GM19463 (cell line): Measurements from ENCODE around the gene TIAM2.

Experiments used
- ATAC-seq: cut with Tn5 transposase; IDR thresholded peaks from one replicate; pipeline ENCODE4 v1.9.1; 2021; ENCODE audit warnings: mild to moderate bottlenecking, moderate library complexity; ENCODE audit not compliant: unreplicated experiment

TIAM2 gene

DNA sequence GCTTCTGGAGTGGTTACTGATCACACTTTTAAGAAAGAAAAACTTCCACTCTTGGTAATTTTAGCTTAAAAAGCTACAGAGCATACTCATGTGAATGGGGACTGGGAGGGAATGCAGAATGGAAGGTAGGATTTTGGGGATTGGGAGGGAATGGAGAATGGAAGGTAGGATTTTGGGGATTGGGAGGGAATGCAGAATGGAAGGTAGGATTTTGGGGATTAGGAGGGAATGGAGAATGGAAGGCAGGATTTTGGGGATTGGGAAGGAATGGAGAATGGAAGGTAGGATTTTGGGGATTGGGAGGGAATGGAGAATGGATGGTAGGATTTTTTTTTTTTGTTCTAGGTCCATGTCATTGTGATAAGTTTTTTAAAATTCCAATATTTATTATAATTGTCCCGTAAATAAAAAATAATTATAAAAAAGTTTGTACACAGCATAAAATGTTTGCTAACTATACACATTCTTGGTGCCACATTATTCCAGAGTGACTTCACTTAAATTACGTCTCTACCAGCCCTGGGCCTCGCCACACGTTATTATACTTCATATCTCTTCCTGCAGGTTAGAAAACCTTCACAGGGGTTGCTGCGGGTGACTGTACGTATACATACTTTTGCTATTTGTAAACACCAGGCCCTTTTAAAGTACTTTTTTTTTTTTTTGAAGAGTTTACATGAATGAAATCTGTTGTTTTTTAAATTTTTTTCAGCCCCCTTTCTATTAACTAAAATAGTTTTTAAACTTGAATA is 127.3 kb downstream of the TIAM2 start:
- no peak for ATAC-seq

DNA sequence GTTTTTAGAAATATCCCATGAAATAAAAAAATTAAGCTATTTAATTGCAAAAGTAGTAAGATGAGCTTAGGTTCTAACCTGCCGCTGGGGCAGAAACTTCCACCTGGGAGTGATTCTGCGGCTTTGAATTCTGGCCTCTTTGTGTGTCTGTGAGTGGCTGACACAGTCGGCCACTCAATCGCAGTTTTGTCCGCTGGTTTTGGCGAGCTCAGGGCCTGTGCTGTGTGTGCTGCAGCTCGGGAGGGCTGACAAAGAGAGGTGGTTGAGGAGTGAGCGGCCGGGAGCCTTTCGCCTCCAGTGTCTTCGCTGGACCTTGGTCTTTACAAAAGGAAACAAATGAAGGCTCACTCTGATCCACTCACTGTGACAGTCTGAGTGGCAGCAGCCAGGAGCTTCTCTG is 128.4 kb downstream of the TIAM2 start:
- no peak for ATAC-seq

- ATAC-seq, result no peak
Observed at GRCh38 chr6:155125906-155126305, 130.8 kb downstream of the TIAM2 start.

GRCh38 chr6:155126727-155127439 is 131.8 kb downstream of the TIAM2 start:
- ATAC-seq, result peak; percentile 88

DNA sequence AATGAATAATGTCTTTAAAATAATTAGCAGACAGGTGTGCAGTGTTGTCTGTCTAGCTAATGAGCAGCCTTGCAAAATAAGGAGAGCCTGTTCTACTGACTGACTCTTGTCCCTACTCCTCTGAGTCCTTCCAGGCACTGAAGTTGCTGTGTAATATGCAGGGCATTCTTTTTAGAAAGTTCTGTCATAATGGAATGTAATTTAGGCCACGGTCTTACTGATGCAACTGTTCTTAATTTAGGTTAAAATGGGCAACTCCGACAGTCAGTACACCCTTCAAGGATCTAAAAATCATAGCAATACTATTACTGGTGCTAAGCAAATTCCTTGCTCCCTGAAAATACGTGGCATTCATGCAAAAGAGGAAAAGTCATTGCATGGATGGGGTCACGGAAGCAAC is 133.9 kb downstream of the TIAM2 start:
- no peak for ATAC-seq

DNA sequence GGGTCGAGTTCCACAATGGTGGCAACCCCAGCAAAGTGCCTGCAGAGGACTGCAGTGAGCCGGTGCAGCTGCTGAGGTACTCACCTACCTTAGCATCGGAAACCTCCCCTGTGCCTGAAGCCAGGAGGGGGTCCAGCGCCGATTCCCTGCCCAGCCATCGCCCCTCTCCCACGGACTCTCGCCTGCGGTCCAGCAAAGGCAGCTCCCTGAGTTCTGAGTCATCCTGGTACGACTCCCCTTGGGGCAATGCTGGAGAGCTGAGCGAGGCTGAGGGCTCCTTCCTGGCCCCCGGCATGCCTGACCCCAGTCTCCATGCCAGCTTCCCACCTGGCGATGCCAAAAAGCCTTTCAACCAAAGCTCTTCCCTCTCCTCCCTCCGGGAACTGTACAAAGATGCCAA is 134.6 kb downstream of the TIAM2 start:
- no peak for ATAC-seq

DNA sequence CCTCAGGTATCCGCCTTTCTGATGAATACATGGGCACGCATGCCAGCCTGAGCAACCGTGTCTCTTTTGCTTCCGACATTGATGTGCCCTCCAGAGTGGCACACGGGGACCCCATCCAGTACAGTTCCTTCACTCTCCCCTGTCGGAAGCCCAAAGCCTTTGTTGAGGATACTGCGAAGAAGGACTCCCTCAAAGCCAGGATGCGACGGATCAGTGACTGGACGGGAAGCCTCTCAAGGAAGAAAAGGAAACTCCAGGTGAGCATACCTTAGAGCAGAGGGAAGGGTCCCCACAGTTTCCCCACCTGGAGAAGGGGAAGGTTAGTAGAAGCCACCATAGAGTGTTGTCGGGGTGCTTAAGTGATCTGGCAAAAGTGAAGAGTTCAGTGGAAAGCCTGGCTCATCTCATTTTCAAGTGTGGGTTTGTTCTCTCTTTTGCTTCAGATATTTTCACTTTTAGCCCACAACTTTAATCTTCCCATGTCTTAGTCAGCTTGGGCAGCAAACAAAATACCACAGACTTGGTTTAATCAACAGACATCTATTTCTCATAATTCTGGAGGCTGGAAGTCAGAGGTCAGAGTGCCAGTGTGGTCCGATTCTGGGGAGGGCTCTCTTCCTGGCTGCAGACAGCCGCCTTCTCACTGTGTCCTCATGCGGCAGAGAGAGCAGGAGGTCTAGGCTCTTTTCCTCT is 135.2 kb downstream of the TIAM2 start:
- no peak for ATAC-seq

DNA sequence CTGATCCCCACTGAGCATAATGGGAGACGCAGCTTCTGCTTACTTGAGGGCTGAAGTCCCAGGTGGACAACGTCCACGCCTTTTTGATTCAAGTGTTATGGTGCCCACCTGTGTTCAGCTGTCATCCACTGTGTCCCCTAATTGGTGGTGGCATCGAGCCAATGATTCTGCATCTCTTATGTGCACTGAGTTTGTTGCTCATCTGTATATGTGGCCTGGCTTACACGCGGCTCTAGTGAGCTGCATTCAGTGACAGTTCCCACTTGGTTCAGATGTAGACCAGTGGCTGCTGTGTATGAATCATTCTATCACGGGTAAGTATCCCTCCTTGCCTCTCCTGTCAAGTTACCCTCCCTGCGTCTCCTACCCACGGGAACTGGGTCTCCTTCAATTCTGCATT is 137.5 kb downstream of the TIAM2 start:
- no peak for ATAC-seq

DNA sequence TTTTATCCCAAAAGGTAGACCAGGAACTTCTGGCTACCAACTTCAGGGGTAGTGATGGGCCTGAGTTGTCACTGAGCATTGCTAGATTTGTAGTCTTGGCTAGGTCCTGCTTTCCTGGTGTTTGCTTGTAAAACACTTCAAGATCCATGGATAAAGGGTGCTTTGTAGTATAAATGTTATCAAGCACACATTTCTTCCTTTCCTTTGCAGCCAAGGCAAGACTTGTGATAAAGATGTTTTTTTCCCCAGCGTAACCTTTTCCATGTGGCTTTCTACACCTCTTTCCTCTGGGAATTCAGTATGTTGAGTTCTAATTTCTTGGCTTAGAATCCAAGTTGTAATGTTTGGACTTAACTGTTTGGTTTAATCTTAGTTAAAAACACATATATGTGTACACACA is 145.9 kb downstream of the TIAM2 start:
- ATAC-seq, result no peak

DNA sequence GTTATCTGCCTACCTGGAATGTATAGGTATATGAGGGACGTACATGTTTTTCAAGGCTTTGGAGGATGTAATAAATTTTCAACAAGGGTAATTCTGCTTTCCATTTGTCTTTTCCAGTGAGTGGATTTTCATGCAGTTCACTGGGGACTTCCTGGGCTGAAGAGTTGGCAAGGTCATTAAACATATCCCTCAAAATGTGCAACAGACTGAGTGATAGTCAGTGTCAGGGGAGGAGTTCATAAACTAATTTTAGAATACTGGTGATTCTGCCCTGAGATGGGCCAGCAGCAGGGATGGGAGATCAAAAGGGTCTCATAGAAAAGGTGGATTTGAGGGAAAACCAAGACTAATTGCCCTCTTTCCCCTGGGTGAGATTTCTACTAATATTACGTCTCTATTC is 146.4 kb downstream of the TIAM2 start:
- no peak for ATAC-seq

- ATAC-seq, result no peak
Observed at GRCh38 chr6:155142168-155143028, 147.3 kb downstream of the TIAM2 start.

DNA sequence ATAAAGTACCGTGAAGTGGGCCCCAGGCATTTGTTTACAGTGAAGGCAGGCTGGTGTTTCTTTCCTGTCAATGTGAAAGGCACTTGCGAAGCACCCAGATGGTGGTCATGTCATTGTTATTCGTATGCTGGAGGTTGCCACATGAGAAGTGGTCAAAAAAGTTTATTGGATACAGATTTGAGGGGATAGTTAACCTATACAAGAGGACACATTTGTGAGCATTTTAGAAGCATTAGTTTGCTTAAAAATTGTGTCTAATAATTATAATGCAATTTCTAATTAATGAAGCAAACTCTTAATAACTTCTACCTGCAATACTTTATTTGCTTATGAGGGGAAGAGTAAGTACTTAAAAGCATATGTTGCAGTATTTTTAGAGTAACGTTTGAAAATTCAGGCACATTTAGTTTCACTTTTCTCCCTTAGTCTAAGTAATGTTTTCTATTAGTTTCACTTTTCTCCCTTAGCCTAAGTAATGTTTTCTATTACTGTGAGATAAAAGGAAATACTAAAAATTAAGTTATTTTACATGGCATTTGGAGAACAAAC is 148.0 kb downstream of the TIAM2 start:
- ATAC-seq, result no peak

DNA sequence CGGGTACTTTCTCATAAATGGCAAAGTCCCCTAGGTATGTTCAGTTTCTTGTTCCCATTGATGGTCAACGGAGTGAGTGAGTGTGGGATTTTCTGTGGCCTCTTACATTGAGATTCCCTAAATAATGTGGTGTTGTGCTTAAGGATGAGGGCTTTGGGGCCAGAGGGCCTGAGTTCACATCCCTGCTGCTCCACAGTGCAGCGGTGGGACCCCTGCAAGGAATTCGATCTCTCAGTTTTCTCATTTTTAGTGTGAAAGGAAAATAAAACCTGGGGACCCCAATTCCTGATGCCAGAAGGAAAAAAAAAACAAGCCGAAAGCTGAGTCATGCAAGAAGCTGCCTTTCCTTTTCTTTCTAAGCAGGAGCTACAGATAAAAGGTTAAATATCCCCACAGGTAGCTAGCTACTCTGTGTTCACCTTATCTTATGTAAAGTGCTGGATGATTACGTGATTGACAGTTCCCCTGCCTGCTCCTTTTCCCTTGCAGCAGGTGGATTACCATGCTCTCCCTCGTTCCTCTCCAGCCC is 148.5 kb downstream of the TIAM2 start:
- no peak for ATAC-seq

DNA sequence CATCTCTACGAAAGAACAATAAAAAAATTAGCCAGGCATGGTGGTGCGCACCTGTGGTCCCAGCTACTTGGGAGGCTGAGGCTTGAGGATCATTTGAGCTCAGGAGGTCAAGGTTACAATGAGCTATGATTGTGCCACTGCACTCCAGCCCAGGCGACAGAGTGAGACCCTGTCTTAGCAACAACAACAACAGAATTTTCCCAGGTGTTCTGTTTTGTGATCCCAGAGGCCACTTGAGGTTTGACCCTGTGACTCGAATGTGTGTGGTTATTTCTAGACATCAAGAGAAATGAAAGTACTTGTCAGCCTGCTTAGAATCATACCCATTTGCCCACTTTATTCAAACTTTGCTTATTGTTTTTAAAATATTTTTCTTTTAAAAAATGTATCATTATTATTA is 151.1 kb downstream of the TIAM2 start:
- no peak for ATAC-seq

GRCh38 chr6:155147958-155148663 is 153.0 kb downstream of the TIAM2 start:
- ATAC-seq, result no peak

- ATAC-seq, result no peak
Observed at GRCh38 chr6:155150967-155151671, 156.0 kb downstream of the TIAM2 start.

DNA sequence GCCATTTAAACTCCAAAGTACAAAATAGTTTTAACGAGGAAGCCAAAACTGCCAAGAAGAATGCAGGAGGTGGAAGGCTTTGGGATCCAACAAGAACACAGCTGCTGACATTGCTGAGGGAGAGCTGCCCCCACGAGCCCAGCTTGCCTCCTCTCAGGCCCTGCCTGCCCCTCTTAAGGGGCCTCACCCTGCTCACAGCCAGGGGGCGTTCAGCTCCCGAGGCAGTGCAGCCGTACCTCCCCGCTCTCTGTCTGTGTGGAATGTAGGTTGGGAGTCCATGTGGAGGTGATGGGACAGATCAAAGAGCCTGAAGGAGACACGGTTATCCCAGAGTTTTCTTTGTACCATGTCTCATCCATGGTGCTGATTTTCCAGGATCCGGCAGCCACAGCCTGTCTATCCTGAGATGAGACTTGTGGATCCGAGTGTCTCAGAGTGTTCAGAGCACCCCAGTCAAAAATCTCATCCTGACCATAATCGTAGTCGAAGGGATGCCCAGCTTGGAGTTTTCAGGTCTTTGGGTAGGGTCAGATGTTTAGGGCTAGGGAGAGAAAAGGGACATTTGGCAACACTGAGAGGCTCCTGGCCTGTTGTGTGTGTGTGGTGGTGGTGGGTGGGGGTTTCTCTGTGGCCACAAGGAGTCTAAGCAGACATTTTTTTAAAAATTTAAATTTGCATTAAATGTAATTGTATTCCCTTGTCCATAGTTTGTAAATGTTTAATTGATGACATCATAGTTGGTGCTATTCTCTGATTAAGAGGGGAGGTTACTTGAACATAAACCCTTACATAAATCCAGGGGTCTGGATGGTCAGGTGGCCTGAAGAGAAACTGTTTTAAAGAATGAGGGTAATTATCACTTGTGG is 157.3 kb downstream of the TIAM2 start:
- no peak for ATAC-seq

GRCh38 chr6:155154158-155154830 is 159.2 kb downstream of the TIAM2 start:
- no peak for ATAC-seq
